GM19324 (cell line): ENCODE measurements around the gene TK2.

Experiments
- ATAC-seq: cut with Tn5 transposase; IDR thresholded peaks from one replicate; pipeline ENCODE4 v1.9.1; 2021; ENCODE audit warnings: mild to moderate bottlenecking, moderate library complexity; ENCODE audit not compliant: unreplicated experiment, low FRiP score

The TK2 gene

GRCh38 chr16:66486773-66487579 is 62.9 kb downstream of the TK2 start:
- no peak for ATAC-seq

DNA sequence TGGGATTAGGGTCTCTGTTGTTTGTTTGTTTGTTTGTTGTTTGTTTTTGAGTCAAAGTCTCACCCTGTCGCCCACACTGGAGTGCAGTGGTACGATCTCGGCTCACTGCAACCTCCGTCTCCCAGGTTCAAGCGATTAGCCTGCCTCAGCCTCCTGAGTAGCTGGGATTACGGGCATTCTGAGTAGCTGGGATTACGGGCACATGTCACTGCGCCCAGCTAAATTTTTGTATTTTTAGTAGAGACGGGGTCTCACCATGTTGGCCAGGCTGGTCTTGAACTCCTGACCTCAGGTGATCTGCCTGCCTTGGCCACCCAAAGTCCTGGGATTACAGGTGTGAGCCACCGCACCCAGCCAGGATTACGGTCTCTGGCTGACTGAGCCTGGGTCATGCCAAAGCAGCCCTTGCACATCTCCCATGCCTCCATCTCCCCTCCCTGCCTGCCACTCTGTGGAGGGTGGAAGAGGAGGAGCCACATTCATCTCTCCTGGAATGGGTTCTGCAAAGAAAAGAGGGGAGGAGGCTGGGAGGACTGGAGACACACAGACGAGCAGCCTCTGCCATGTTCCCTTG is 63.6 kb downstream of the TK2 start:
- no peak for ATAC-seq

DNA sequence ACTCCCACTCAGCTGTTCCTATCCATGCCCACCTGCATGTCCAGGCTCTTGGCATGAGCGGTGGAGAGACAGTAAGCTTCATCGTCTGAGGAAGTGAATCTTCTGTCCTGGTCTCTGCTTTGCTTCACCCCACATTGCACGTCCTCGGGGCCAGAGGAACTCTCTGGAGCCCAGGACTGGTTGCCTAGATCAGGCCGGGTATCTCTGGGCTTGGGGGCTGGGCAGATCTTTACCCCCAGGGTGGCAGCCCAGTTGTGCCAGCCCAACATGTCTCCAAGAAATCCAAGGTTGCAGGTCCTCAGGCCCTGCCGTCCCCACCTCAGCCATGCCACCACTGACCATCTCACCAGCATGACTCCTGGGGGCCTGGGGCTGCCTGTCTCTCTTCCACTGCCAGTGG is 64.5 kb downstream of the TK2 start:
- no peak for ATAC-seq

GRCh38 chr16:66484453-66485213 is 65.3 kb downstream of the TK2 start:
- no peak for ATAC-seq

- ATAC-seq, result no peak
These were observed 66.1 kb downstream of the TK2 start for GRCh38 chr16:66483689-66484452.

- ATAC-seq, result no peak
These were observed 68.0 kb downstream of the TK2 start for GRCh38 chr16:66481943-66482390.

GRCh38 chr16:66481081-66481942 is 68.6 kb downstream of the TK2 start:
- ATAC-seq, result no peak

- no peak for ATAC-seq
These were observed 69.4 kb downstream of the TK2 start for GRCh38 chr16:66480265-66481080.

- no peak for ATAC-seq
These were observed 70.2 kb downstream of the TK2 start for GRCh38 chr16:66479661-66480264.

DNA sequence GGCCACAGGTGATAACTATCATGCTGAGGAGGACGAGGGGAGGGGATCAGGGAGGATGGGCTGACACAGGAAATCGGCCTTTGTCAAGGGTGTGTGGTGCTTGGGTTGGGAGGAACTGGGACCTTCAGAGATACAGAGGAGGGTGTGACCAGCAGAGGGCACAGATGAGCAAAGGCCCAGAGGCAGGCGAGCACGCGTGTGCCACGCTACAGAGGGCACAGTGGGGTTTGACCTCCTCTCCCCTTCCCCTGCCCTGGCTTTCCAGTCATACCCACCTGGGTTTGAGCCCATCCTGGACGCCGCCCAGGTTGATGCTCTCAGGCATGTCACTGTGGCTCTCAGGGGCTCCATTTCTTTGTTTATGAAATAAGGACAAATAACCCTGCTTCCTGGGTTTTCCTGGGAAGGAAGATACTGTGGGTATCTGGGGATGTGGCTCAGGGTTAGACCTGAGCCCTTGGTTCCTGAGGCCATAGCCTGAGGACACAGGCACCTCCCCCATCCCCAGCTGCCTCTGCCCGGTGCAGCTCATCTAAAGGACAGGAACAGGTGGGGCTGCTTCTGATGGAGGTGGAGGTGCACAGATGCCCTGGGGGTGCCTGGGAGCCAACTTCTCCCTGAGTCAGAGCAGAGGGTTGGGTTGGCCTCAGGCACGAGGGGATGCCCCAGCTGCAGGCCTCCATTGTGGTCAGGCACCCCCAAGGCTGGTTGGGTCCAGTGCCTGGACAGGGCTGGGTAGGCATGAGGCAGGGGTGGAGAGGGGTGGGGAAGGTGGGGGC is 71.0 kb downstream of the TK2 start:
- ATAC-seq, result peak; percentile 46

DNA sequence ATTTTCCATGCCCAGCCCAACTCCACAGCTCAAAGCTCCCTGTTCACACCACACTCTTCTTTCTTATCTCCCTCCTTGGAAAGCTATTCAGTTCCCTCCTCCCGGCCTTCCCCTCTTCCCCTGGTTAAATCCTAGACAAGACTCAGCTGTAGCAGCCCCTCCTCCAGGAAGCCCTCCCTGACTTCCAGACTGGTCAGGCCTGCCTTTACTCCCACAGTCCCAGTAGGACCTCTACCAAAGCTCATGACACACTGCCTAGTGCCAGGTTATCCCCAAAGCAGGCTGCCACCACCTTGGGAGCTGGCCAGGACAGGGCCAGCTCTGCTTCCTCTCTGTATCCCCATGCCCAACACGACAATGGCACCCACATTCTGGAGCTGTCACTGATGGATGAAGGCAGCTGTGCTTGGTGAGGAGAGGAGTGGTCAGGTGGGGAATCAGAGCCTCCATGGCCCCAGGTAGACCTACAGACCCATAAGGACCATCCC is 72.8 kb downstream of the TK2 start:
- no peak for ATAC-seq

GRCh38 chr16:66476328-66477027 is 73.4 kb downstream of the TK2 start:
- no peak for ATAC-seq

GRCh38 chr16:66475232-66475631 is 74.7 kb downstream of the TK2 start:
- no peak for ATAC-seq

DNA sequence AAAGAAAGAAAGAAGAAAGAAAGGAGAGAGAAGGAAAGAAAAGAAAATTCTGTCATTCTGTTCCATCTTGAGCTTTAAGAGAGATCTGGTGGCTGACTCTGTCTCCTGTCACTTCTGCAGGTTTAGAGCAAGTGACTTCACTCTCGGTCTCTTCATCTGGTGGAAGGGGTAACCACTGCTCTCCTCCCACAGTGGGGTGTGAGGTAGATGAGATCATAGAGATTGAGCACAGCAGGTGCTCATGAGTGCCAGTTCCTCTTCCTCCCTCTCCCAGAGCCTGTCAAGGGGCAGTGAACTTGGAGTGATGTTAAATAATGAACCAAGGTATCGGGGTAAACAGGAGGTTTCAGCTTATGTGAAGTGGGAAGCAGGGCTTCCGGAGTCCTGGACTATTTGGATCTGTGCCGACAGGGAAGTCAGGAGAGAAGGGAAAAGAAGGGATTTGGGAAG is 75.1 kb downstream of the TK2 start:
- peak; percentile 73 for ATAC-seq

GRCh38 chr16:66473654-66474519 is 76.0 kb downstream of the TK2 start:
- ATAC-seq, result no peak

DNA sequence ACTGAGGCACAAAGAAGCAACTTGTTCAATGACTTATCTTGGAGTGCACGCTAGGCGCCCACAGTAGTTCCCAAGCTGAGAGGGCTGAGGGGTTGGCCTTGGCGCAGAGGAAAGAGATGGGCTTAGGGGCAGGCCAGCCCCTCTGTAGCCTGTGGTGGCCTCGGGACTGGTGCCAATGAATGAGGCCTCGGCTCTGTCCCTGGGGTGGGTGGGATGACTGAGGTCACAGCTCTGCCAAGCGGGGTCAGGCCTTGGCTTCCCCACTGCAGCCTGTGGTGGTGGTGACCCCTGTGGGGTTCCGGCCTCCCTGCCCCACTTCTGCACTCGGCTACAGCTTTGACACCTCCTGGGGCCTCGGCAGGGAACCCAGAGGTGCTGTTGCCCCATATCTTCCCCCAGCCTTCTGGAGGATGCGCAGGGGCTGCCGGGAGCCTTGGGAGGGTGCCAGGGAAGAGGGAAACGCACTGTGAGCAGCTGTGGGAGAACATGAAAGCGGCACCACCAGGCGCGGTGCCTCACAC is 76.8 kb downstream of the TK2 start:
- ATAC-seq, result no peak
